GM21423 (cell line): ENCODE data around the gene UQCRHL.

Experiments used
- ATAC-seq: cut with Tn5 transposase; IDR thresholded peaks from one replicate; pipeline ENCODE4 v1.9.1; 2021; ENCODE audit warnings: mild to moderate bottlenecking, moderate library complexity; ENCODE audit not compliant: unreplicated experiment

Gene UQCRHL

GRCh38 chr1:15760520-15761211 is 46.8 kb downstream of the UQCRHL start:
- ATAC-seq, result no peak

- no peak for ATAC-seq
Observed at GRCh38 chr1:15758953-15759661, 48.3 kb downstream of the UQCRHL start.

GRCh38 chr1:15758343-15758931 is 49.0 kb downstream of the UQCRHL start, which contains the start of gene FBLIM1:
Gene FBLIM1 (plus strand): TSS chr1:15758795. CDS start chr1:15764984, 6,189 bp downstream.
- ATAC-seq, result no peak

- no peak for ATAC-seq
Observed at GRCh38 chr1:15757575-15758342, 49.7 kb downstream of the UQCRHL start.
